Osteoblast (primary cell): Measurements from ENCODE around the gene WDFY4. TPM values are rescaled to one million over a fixed set of nuclear protein-coding genes. Genes with fewer than 3 reads are reported as not detected.

Experiments
- DNase-seq: peaks from one replicate; pipeline ENCODE4 v3.0.0; 2011; ENCODE audit warnings: low spot score, mixed read lengths; ENCODE audit not compliant: insufficient read length; ENCODE audit errors: missing footprints
- H2AFZ ChIP-seq: 2 replicates; pipeline ENCODE4 v1.6.0; 2011; ENCODE audit warnings: mild to moderate bottlenecking, low read length
- H3K27ac ChIP-seq: 2 replicates; pipeline ENCODE4 v1.5.1; 2011; ENCODE audit warnings: mild to moderate bottlenecking, low read depth, low read length, moderate library complexity
- H3K27me3 ChIP-seq: 2 replicates; pipeline ENCODE4 v1.6.0; 2012; ENCODE audit warnings: mild to moderate bottlenecking, control low read depth, inconsistent platforms, low read length, moderate library complexity; ENCODE audit not compliant: insufficient read depth
- H3K36me3 ChIP-seq: 2 replicates; pipeline ENCODE4 v1.5.1; 2011; ENCODE audit warnings: mild to moderate bottlenecking, low read length, control low read depth, moderate library complexity; ENCODE audit not compliant: insufficient read depth
- H3K4me1 ChIP-seq: 2 replicates; pipeline ENCODE4 v1.5.1; 2011; ENCODE audit warnings: mild to moderate bottlenecking, low read length, control low read depth, moderate library complexity; ENCODE audit not compliant: insufficient read depth
- H3K4me2 ChIP-seq: 2 replicates; pipeline ENCODE4 v1.6.0; 2011; ENCODE audit warnings: mild to moderate bottlenecking, low read length; ENCODE audit not compliant: insufficient read depth
- H3K4me3 ChIP-seq: fragments of 200-600 bp; sonication (generic); 3 replicates; pipeline ENCODE4 v1.5.1; 2012; ENCODE audit warnings: mild to moderate bottlenecking, low read length, inconsistent platforms; ENCODE audit not compliant: insufficient read depth
- H3K79me2 ChIP-seq: 2 replicates; pipeline ENCODE4 v1.6.0; 2012; ENCODE audit warnings: mild to moderate bottlenecking, low read length, control low read depth, inconsistent platforms; ENCODE audit not compliant: insufficient read depth
- H3K9me3 ChIP-seq: 2 replicates; pipeline ENCODE4 v1.5.1; 2011; ENCODE audit warnings: low read depth, low read length, control low read depth
- H4K20me1 ChIP-seq: 2 replicates; pipeline ENCODE4 v1.6.0; 2012; ENCODE audit warnings: mild to moderate bottlenecking, low read length, control low read depth; ENCODE audit not compliant: insufficient read depth
- small RNA-seq: library from RNA; depleted of rRNA; stranded (forward); fragments of <200 nt; gene quantifications from one replicate; pipeline ENCODE3, GENCODE V24; 2012
- total RNA-seq: library from RNA; depleted of rRNA; stranded (reverse); fragments of >200 nt; gene quantifications from 2 replicates; pipeline ENCODE4 v1.2.3, GENCODE V29; 2012
- TF ChIP-seq, protein P1 (sequence below): IDR thresholded peaks from 2 replicates; pipeline ENCODE4 v1.5.1; 2011; ENCODE audit warnings: mild to moderate bottlenecking, low read depth, low read length, moderate library complexity; ENCODE audit errors: extremely low read depth

The WDFY4 gene
- total RNA-seq, 1 donor = 0.36 TPM

DNA sequence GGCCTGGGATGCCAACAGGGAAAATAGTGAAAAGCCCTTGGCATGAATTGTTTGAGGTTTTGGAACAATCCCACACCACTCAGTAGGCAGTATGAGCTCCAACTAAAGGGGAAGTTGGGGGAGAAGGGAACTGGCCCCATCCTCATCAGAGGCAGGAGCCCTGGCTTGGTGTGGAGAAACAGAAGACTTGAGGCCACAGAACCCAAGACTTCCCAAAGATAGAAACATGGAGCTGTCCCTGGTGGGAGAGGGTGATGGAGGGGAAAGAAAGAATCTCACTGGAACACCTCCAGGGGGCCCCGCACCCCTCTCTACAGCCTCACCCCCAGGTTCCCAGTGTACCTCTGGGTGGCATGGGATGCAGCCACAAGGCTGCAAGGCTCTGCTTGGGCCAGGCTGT, 345.0 kb downstream of the WDFY4 start:
- Histone ChIP-seq H2AFZ (no peak overlapping the region), H3K79me2 (no peaks in the 10 kb centered on the region), H3K4me1 (no peaks in the 10 kb centered on the region), H4K20me1 (no peaks in the 10 kb centered on the region), H3K4me2 (no peak overlapping the region), H3K27ac (no peak overlapping the region), H3K9me3 (no peaks in the 10 kb centered on the region), H3K27me3 (no peaks in the 10 kb centered on the region), H3K4me3 (no peak overlapping the region), H3K36me3 (no peaks in the 10 kb centered on the region)
- no peak for DNase-seq
- TF ChIP-seq, protein P1, sequence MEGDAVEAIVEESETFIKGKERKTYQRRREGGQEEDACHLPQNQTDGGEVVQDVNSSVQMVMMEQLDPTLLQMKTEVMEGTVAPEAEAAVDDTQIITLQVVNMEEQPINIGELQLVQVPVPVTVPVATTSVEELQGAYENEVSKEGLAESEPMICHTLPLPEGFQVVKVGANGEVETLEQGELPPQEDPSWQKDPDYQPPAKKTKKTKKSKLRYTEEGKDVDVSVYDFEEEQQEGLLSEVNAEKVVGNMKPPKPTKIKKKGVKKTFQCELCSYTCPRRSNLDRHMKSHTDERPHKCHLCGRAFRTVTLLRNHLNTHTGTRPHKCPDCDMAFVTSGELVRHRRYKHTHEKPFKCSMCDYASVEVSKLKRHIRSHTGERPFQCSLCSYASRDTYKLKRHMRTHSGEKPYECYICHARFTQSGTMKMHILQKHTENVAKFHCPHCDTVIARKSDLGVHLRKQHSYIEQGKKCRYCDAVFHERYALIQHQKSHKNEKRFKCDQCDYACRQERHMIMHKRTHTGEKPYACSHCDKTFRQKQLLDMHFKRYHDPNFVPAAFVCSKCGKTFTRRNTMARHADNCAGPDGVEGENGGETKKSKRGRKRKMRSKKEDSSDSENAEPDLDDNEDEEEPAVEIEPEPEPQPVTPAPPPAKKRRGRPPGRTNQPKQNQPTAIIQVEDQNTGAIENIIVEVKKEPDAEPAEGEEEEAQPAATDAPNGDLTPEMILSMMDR = no peak

Small RNA genes within 50 kb of the gene (small RNA-seq; reads per million reads assigned to genes)
- not detected for gene MIR4294

Other genes with a start within 250 kb of the WDFY4 start
- 45.6 and 50.1 TPM in 2 replicates for gene ARHGAP22, start 79.8 kb upstream of the WDFY4 start, total RNA-seq